Memory B cell (primary cell): ENCODE data around the gene FLNB.
A peak's percentile ranks its signal among the peaks of the same experiment; 100 is the strongest.

Experiments used
- ATAC-seq: fragments of 150-1000 bp; cut with Tn5 transposase; 2 replicates; pipeline ENCODE4 v1.10.0; 2021; ENCODE audit warnings: low read depth, mild to moderate bottlenecking, moderate library complexity
- DNase-seq, 2 donors: peaks; one replicate each; pipeline ENCODE4 v3.0.0; 2022; ENCODE audit warnings: low spot score in 2 of 2
- H3K27ac Mint-ChIP-seq: one replicate; pipeline ENCODE4 v1.8.0; 2022; ENCODE audit warnings: mild to moderate bottlenecking, moderate library complexity, mixed read lengths
- H3K27me3 Mint-ChIP-seq: one replicate; pipeline ENCODE4 v1.8.0; 2022; ENCODE audit warnings: mixed read lengths
- H3K36me3 Mint-ChIP-seq: one replicate; pipeline ENCODE4 v1.8.0; 2022; ENCODE audit warnings: mild to moderate bottlenecking, mixed read lengths
- H3K4me1 Mint-ChIP-seq: one replicate; pipeline ENCODE4 v1.8.0; 2022; ENCODE audit warnings: mixed read lengths
- H3K4me3 Mint-ChIP-seq: one replicate; pipeline ENCODE4 v1.8.0; 2022; ENCODE audit warnings: mild to moderate bottlenecking, moderate library complexity, mixed read lengths
- H3K9me3 Mint-ChIP-seq: one replicate; pipeline ENCODE4 v1.8.0; 2022; ENCODE audit warnings: mixed read lengths

The FLNB gene

GRCh38 chr3:58207954-58208353 lies 199.7 kb downstream of the FLNB start:
- H3K9me3 Mint-ChIP-seq = no peaks in the 10 kb centered on the region
- ATAC-seq (no peak), DNase-seq (no peak)
- no peak overlapping the region for H3K27ac Mint-ChIP-seq
- no peaks in the 10 kb centered on the region for H3K27me3 Mint-ChIP-seq
- H3K36me3 Mint-ChIP-seq = no peaks in the 10 kb centered on the region
- no peak overlapping the region for H3K4me3 Mint-ChIP-seq
- H3K4me1 Mint-ChIP-seq = peaks cover 9% of the 10 kb centered on the region

- DNase-seq = no peak
- Mint-ChIP-seq H3K4me1 (peaks cover 17% of the 10 kb centered on the region), H3K36me3 (no peaks in the 10 kb centered on the region), H3K4me3 (no peak overlapping the region), H3K27me3 (no peaks in the 10 kb centered on the region), H3K27ac (peak overlapping the region; percentile 52), H3K9me3 (no peaks in the 10 kb centered on the region)
- ATAC-seq = no peak
Measured at GRCh38 chr3:58209933-58210332, 201.7 kb downstream of the FLNB start.

GRCh38 chr3:58210761-58211460 lies 202.7 kb downstream of the FLNB start, which contains the start of gene DNASE1L3:
Gene DNASE1L3 (minus strand): TSS chr3:58210972. CDS start chr3:58210906, 66 bp downstream.
- H3K4me1 Mint-ChIP-seq = peaks cover 25% of the 10 kb centered on the region
- H3K36me3 Mint-ChIP-seq = no peaks in the 10 kb centered on the region
- no peak for DNase-seq
- H3K27me3 Mint-ChIP-seq = no peaks in the 10 kb centered on the region
- no peak within 1 kb of the TSS for H3K4me3 Mint-ChIP-seq
- H3K27ac Mint-ChIP-seq = peak within 1 kb of the TSS; percentile 52
- H3K9me3 Mint-ChIP-seq = no peaks in the 10 kb centered on the region
- no peak for ATAC-seq

- H3K9me3 Mint-ChIP-seq = no peaks in the 10 kb centered on the region
- ATAC-seq (peak; percentile 81), DNase-seq (peak; percentile 52 to 67)
- H3K27ac Mint-ChIP-seq = peak overlapping the region; percentile 97
- H3K27me3 Mint-ChIP-seq = no peaks in the 10 kb centered on the region
- no peaks in the 10 kb centered on the region for H3K36me3 Mint-ChIP-seq
- H3K4me3 Mint-ChIP-seq = peak overlapping the region; percentile 59
- H3K4me1 Mint-ChIP-seq = peaks cover 47% of the 10 kb centered on the region
Measured at GRCh38 chr3:58214484-58215316, 206.5 kb downstream of the FLNB start.

GRCh38 chr3:58215317-58216025 lies 207.2 kb downstream of the FLNB start:
- Mint-ChIP-seq H3K36me3 (no peaks in the 10 kb centered on the region), H3K4me1 (peaks cover 43% of the 10 kb centered on the region), H3K27me3 (no peaks in the 10 kb centered on the region), H3K27ac (peak overlapping the region; percentile 97), H3K4me3 (peak overlapping the region; percentile 59), H3K9me3 (no peaks in the 10 kb centered on the region)
- ATAC-seq (no peak), DNase-seq (no peak)

- no peak for ATAC-seq
- H3K27ac Mint-ChIP-seq = peak overlapping the region; percentile 97
- no peaks in the 10 kb centered on the region for H3K27me3 Mint-ChIP-seq
- no peak for DNase-seq
- no peaks in the 10 kb centered on the region for H3K36me3 Mint-ChIP-seq
- H3K4me3 Mint-ChIP-seq = no peak overlapping the region
- peaks cover 43% of the 10 kb centered on the region for H3K4me1 Mint-ChIP-seq
- H3K9me3 Mint-ChIP-seq = no peaks in the 10 kb centered on the region
Measured at GRCh38 chr3:58216496-58217195, 208.4 kb downstream of the FLNB start.

GRCh38 chr3:58217209-58217811 lies 209.1 kb downstream of the FLNB start:
- H3K9me3 Mint-ChIP-seq = no peaks in the 10 kb centered on the region
- H3K27ac Mint-ChIP-seq = peak overlapping the region; percentile 97
- DNase-seq (peak; percentile 58 to 67), ATAC-seq (peak; percentile 46)
- peak overlapping the region; percentile 74 for H3K4me3 Mint-ChIP-seq
- H3K36me3 Mint-ChIP-seq = no peaks in the 10 kb centered on the region
- peaks cover 43% of the 10 kb centered on the region for H3K4me1 Mint-ChIP-seq
- H3K27me3 Mint-ChIP-seq = no peaks in the 10 kb centered on the region

- no peak for ATAC-seq
- Mint-ChIP-seq H3K27ac (peak overlapping the region; percentile 23), H3K4me3 (no peak overlapping the region), H3K4me1 (peaks cover 42% of the 10 kb centered on the region), H3K9me3 (no peaks in the 10 kb centered on the region), H3K27me3 (no peaks in the 10 kb centered on the region), H3K36me3 (no peaks in the 10 kb centered on the region)
- DNase-seq = no peak
Measured at GRCh38 chr3:58218904-58219303, 210.7 kb downstream of the FLNB start.
